Adrenal gland (tissue), 5 donors: Measurements from ENCODE around the gene SHISA7.

ENCODE experiments used
- CTCF ChIP-seq, 6 experiments: fragments of 450-650 bp in 4 of 6; fragments of 200-600 bp in 2 of 6; sonication (generic) in 1 of 6; IDR thresholded peaks; 1 replicate in 5 of 6; 2 replicates in 1 of 6; pipeline versions ENCODE4 v1.5.1 to v1.8.0; 2016 to 2021; ENCODE audit warnings: antibody characterized with exemption in 6 of 6, mild to moderate bottlenecking in 2 of 6, moderate library complexity in 1 of 6
- POLR2A ChIP-seq, 2 donors: fragments of 450-650 bp; IDR thresholded peaks; one replicate each; pipeline ENCODE4 v1.6.1; 2017; ENCODE audit warnings: antibody characterized with exemption in 2 of 2, mild to moderate bottlenecking in 2 of 2, moderate library complexity in 1 of 2
- donor health status: DM: no; HTN: no; CAD: no.

- TF ChIP-seq CTCF (IDR thresholded peaks at IDR 0.05), result no peak
- TF ChIP-seq POLR2A (IDR thresholded peaks at IDR 0.05), result no peak
Measured at GRCh38 chr19:55443824-55444480, 852 bp upstream of the SHISA7 start.
